ENCODE data around the gene FIGN. TPM values are rescaled to one million over a fixed set of nuclear protein-coding genes. Genes with fewer than 3 reads are reported as not detected.

The FIGN gene
- total RNA-seq, 1 donor from 2014 or later = 5.8 TPM

GRCh38 chr2:163552758-163553157, 183.1 kb downstream of the FIGN start:
- no peak for DNase-seq

GRCh38 chr2:163551616-163552373, 184.0 kb downstream of the FIGN start:
- H3K4me1 ChIP-seq = no peaks in the 10 kb centered on the region
- no peak for TF ChIP-seq CTCF (IDR thresholded peaks at IDR 0.05)
- intact Hi-C loops (cut with DNase I) = no loop called here
- no peaks in the 10 kb centered on the region for H3K36me3 ChIP-seq
- no peaks in the 10 kb centered on the region for H3K9me3 ChIP-seq
- DNase-seq (no peak), ATAC-seq (no peak)
- no peaks in the 10 kb centered on the region for H3K27me3 ChIP-seq (ENCODE audit: low read depth)
- H3K4me3 ChIP-seq = no peak overlapping the region
- no peak overlapping the region for H3K27ac ChIP-seq

More at GRCh38 chr2:163552758-163553157, 183.1 kb downstream of the FIGN start:
- TF ChIP-seq CTCF (IDR thresholded peaks at IDR 0.05) = no peak
- ATAC-seq = no peak
- Histone ChIP-seq H3K4me3 (no peak overlapping the region), H3K36me3 (no peaks in the 10 kb centered on the region), H3K27ac (no peak overlapping the region), H3K4me1 (no peaks in the 10 kb centered on the region), H3K27me3 (ENCODE audit: low read depth) (no peaks in the 10 kb centered on the region), H3K9me3 (no peaks in the 10 kb centered on the region)
- intact Hi-C loops (cut with DNase I) = no loop called here

GRCh38 chr2:163548970-163549369, 186.8 kb downstream of the FIGN start:
- Histone ChIP-seq H3K9me3 (no peaks in the 10 kb centered on the region), H3K27ac (no peak overlapping the region), H3K4me3 (no peak overlapping the region), H3K27me3 (ENCODE audit: low read depth) (no peaks in the 10 kb centered on the region), H3K4me1 (no peaks in the 10 kb centered on the region), H3K36me3 (no peaks in the 10 kb centered on the region)
- ATAC-seq = no peak
- no peak for TF ChIP-seq CTCF (IDR thresholded peaks at IDR 0.05)
- intact Hi-C loops (cut with DNase I) = no loop called here
- DNase-seq = no peak
